LNCaP clone FGC (cell line): Measurements from ENCODE around the gene SBK3.
"Not testable (repeated sequence)": the region's sequence is repeated elsewhere in the genome, so short reads cannot be mapped to it uniquely, and the experiment has no call there.

Experiments used
- DNase-seq: peaks from one replicate; pipeline ENCODE4 v3.0.0-alpha.2; 2011; ENCODE audit warnings: low read depth
- H3K4me3 ChIP-seq: 2 replicates; pipeline ENCODE4 v1.5.1; 2011; ENCODE audit warnings: mild to moderate bottlenecking, low read depth, low read length, control low read depth
- TF ChIP-seq, protein P1 (sequence below): IDR thresholded peaks from 2 replicates; pipeline ENCODE4 v1.5.1; 2012; ENCODE audit warnings: mild to moderate bottlenecking; ENCODE audit not compliant: control insufficient read depth, insufficient read depth; ENCODE audit errors: extremely low read depth

Gene SBK3

DNA sequence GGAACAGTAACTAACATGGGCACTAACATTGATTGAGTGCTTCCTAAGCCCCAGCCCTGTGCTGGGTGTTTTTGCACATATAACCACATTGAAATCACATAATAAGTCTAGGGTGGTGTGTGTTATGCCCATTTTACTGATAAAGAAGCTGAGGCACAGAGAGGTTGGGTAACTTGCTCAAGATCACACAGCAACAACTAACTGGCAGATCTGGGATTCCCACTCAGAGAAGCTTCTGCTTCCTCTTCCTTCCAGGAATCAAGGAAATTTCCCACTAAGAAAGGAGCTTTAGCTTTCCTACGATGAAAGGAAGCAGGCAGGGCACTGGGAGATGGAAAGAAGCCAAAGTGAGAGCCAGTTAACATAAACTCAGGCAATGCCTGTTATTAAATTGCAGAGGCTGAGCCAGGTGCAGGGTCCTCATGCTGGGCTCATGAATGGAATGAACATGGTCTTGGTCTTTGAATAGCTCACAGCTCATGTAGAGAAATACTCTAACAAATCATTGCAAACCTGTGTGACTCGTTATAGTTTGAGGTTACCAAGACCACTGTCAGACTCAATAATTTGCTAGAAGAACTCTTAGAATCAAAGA is 47.0 kb downstream of the SBK3 start:
- no peak overlapping the region for H3K4me3 ChIP-seq
- TF ChIP-seq, protein P1, sequence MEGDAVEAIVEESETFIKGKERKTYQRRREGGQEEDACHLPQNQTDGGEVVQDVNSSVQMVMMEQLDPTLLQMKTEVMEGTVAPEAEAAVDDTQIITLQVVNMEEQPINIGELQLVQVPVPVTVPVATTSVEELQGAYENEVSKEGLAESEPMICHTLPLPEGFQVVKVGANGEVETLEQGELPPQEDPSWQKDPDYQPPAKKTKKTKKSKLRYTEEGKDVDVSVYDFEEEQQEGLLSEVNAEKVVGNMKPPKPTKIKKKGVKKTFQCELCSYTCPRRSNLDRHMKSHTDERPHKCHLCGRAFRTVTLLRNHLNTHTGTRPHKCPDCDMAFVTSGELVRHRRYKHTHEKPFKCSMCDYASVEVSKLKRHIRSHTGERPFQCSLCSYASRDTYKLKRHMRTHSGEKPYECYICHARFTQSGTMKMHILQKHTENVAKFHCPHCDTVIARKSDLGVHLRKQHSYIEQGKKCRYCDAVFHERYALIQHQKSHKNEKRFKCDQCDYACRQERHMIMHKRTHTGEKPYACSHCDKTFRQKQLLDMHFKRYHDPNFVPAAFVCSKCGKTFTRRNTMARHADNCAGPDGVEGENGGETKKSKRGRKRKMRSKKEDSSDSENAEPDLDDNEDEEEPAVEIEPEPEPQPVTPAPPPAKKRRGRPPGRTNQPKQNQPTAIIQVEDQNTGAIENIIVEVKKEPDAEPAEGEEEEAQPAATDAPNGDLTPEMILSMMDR, result no peak
- no peak for DNase-seq

DNA sequence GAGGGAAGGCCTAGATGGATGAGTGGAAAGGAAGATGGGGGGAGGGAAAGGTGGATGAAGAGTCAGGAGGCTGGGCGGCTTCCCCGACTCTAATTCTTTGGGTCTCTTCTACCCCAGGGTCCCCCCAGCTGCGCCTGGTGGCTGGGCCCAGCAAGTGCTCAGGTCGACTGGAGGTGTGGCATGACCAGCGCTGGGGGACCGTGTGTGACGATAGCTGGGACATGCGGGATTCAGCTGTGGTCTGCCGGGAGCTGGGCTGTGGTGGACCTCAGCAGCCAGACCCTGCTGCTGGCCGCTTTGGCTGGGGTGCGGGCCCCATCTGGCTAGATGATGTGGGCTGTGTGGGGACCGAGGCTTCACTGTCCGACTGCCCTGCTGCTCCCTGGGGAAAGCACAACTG is 47.6 kb downstream of the SBK3 start:
- no peak overlapping the region for H3K4me3 ChIP-seq
- TF ChIP-seq, protein P1, result no peak
- DNase-seq, result no peak

DNA sequence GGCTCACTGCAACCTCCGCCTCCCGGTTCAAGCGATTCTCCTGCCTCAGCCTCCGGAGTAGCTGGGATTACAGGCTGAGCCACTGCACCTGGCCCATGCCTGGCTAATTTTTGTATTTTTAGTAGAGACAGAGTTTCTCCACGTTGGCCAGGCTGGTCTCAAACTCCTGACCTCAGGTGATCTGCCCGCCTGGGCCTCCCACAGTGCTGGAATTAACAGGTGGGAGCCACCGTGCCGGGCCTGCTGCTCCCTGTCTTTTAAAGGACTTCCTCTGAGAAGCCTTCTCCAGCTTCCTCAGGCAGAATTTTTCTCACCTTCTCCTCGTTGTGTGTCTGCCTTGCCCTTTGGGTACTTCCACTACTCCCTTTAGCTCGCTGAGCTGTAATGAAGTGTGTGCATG is 48.5 kb downstream of the SBK3 start:
- not testable (repeated sequence) for H3K4me3 ChIP-seq, DNase-seq

DNA sequence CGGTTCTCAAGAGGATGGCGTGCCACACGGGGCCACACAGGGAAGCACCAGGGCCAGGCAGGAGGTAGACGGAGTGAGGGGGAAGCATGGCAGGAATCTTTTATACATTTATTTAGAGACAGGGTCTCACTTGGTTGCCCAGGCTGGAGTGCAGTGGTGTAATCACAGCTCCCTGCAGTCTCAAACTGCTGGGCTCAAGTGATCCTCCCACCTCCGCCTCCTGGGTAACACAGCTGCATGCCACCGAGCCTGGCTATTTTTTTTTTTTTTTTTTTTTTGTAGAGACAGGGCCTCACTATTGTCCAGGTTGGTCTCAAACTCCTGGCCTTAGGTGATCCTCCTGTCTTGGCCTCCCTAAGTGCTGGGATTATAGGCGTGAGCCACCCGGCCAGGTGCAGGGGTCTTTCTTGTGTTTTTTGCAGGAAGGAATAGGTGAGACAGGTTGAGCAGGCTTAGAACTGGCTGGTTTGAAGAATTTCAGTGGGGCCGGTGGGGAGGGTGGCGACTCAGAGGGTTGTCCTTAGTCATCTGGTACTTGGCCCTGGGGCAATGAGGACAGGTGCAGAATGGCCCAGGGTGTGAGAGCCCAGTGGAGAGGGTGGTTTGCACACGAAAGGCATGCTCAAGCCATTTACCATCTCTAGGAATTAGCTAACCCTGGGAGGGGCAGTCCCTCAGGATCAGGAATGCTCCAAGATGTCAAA is 49.5 kb downstream of the SBK3 start:
- TF ChIP-seq, protein P1, result no peak
- no peak for DNase-seq
- no peak overlapping the region for H3K4me3 ChIP-seq

DNA sequence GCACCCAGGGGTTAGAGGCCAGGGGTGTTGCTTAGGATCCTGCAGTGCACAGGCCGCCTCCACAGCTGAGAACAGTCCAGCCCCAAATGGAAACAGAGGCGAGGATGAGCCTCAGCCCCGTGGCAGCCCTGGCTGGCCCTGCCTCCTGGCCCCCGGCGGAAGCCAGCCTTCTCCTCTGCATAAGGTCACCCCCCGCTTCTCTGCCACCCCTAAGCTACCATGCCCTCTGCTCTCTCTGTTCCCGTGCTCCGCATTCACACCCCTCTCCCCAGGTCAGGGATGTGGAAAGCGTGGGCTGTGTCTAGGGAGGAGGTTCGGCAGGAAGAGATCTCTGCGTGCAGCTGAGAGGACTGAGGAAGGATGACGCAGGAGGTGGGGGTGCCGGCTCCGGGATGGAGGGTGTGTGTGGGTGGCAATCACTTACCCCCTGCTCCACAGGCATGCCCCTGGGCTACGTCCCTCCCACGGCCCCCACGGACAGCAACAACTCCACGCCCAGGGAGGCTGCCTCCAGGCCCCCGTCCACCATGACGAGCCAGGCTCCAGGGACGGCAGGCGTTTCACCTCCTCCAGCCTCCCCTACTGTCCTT is 51.1 kb downstream of the SBK3 start:
- H3K4me3 ChIP-seq, result no peak overlapping the region
- DNase-seq, result no peak
- TF ChIP-seq, protein P1, result no peak

DNA sequence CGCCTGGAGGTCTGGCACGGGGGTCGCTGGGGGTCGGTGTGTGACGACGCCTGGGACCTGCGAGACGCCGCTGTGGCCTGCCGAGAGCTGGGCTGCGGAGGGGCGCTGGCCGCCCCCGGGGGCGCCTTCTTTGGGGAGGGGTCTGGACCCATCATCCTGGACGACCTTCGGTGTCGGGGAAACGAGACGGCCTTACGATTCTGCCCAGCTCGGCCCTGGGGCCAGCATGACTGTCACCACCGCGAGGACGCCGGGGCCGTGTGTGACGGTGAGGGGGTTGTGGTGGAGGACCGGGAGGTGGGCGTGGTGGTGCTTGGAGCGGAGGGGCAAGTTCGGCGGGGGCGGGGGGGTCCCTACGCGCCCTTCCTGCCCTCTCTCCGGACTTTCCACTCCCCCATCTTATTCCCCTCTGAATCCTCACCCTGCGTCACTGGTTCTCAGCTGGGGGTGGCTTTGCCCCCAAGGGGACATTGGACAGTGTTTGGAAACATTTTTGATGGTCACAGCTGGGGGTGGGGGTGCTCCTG is 51.6 kb downstream of the SBK3 start:
- H3K4me3 ChIP-seq, result no peak overlapping the region
- DNase-seq, result no peak
- TF ChIP-seq, protein P1, result no peak

DNA sequence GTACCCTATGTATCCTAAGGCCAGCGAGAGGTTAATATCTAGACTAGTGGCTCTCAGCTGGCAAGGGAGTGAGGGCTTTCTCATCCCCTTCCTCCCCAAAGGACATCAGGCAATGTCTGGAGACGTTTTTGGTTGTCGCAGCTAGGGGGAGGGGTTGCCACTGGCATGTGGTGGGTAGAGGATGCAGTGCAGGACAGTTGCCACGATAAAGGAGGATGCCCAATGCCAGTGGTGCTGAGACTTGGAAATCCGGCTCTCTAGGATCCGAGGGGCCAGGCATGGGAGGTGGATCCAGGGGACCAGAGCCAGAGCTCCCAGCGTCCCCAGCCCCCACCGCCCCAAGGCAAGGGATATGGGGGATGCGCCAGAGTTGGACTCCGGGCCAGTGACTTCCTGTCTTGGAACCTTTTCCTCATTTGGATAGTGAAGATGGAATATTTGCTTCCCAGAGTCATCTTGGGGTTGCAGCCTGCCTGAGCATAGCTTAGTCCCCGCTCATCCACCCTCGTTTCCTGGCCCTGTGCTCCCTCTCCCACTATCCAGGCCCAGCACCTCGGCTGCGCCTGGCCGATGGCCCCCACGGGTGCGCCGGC is 52.2 kb downstream of the SBK3 start:
- H3K4me3 ChIP-seq, result no peak overlapping the region
- TF ChIP-seq, protein P1, result no peak
- DNase-seq, result no peak
